ENCODE data around the gene RDH13. TPM values are rescaled to one million over a fixed set of nuclear protein-coding genes. Genes with fewer than 3 reads are reported as not detected.
"Not testable (repeated sequence)": the region's sequence is repeated elsewhere in the genome, so short reads cannot be mapped to it uniquely, and the experiment has no call there.

Gene RDH13
- polyA plus RNA-seq, 2 of the 4 experiments (the other 2 are of a cell fraction), result 10.6 to 12.8 TPM

GRCh38 chr19:55027472-55028337, 35.2 kb downstream of the RDH13 start (continued):
- TF ChIP-seq HES2 (IDR thresholded peaks at IDR 0.05), result no peak
- TF ChIP-seq ESRRA (IDR thresholded peaks at IDR 0.05; ENCODE audit: borderline replicate concordance, low read length), result no peak
- TF ChIP-seq ZSCAN20 (CRISPR knock-in tag; IDR thresholded peaks at IDR 0.05), result no peak
- TF ChIP-seq NR3C1 (IDR thresholded peaks at IDR 0.05), result no peak
- no peak for TF ChIP-seq TP53 (CRISPR knock-in tag; IDR thresholded peaks at IDR 0.05)
- no peak for TF ChIP-seq MAFK (IDR thresholded peaks at IDR 0.05; ENCODE audit: partially characterized antibody)
- no peak for TF ChIP-seq RAD21 (conservative IDR thresholded peaks at IDR 0.05 in 1 of 2, IDR thresholded peaks at IDR 0.05 in 1 of 2)
- TF ChIP-seq ZFP36 (IDR thresholded peaks at IDR 0.05; ENCODE audit: borderline replicate concordance, partially characterized antibody), result no peak
- no peak for TF ChIP-seq HEYL (CRISPR knock-in tag; IDR thresholded peaks at IDR 0.05)
- TF ChIP-seq ZC3H11A (IDR thresholded peaks at IDR 0.05), result no peak
- TF ChIP-seq TFCP2L1 (CRISPR knock-in tag; IDR thresholded peaks at IDR 0.05), result no peak

- 100% methylated on average over 2 of the region's 12 CpGs for WGBS (ENCODE audit: missing lambda C conversion rate)
- H3K9me3 ChIP-seq; CTCF ChIA-PET; H3K27ac ChIP-seq; FAIRE-seq; POLR2A ChIA-PET; H3K4me2 ChIP-seq; H3K4me1 ChIP-seq; ATAC-seq; H3K4me3 ChIP-seq; DNase-seq (ENCODE audit: low read depth in 1 of 2, low spot score in 1 of 2): not testable (repeated sequence)
Measured at GRCh38 chr19:55027140-55027471, 35.8 kb downstream of the RDH13 start.

GRCh38 chr19:55024111-55024510, 38.8 kb downstream of the RDH13 start:
- no peak overlapping the region for H3K27ac ChIP-seq
- H3K4me1 ChIP-seq, result 0 out of 3 replicates have a peak, but pooled peaks cover 5% of the 10 kb centered on the region
- ChIA-PET POLR2A (no interaction called here), CTCF (no interaction called here)
- ATAC-seq (no peak), DNase-seq (ENCODE audit: low read depth in 1 of 2, low spot score in 1 of 2) (no peak), FAIRE-seq (no peak)
- WGBS (ENCODE audit: missing lambda C conversion rate), result 72% methylated on average over 11 of the region's 11 CpGs
- no peak for TF ChIP-seq EHF (CRISPR knock-in tag; IDR thresholded peaks at IDR 0.05)
- TF ChIP-seq GATA3 (IDR thresholded peaks at IDR 0.05; ENCODE audit: borderline replicate concordance), result no peak
- no peak for TF ChIP-seq TFCP2L1 (CRISPR knock-in tag; IDR thresholded peaks at IDR 0.05)
- no peak for TF ChIP-seq CEBPB (IDR thresholded peaks at IDR 0.05)
- H3K4me3 ChIP-seq, result no peak overlapping the region
- H3K9me3 ChIP-seq, result peaks cover 9% of the 10 kb centered on the region; the same call in 1 of the 3 replicates
- no peak overlapping the region for H3K4me2 ChIP-seq

- DNase-seq (ENCODE audit: low read depth in 1 of 2, low spot score in 1 of 2); FAIRE-seq; H3K4me3 ChIP-seq; ATAC-seq; POLR2A ChIA-PET; H3K9me3 ChIP-seq; H3K27ac ChIP-seq; H3K4me2 ChIP-seq; H3K4me1 ChIP-seq: not testable (repeated sequence)
- CTCF ChIA-PET, result interaction anchor here (1.7 kb wide), 1 partner anchor 12 kb away, joined by 3 read pairs; no protein-coding TSS in a partner anchor
Measured at GRCh38 chr19:55020351-55020750, 42.6 kb downstream of the RDH13 start.

- Histone ChIP-seq H3K4me3 (no peak overlapping the region), H3K4me2 (no peak overlapping the region), H3K9me3 (peaks cover 9% of the 10 kb centered on the region; the same call in 1 of the 3 replicates), H3K27ac (no peak overlapping the region), H3K4me1 (no peaks in the 10 kb centered on the region)
- ChIA-PET CTCF (interaction anchor here (1.2 kb wide), 1 partner anchor 70 kb away, joined by 3 read pairs; no protein-coding TSS in a partner anchor), POLR2A (no interaction called here)
- FAIRE-seq, result no peak
- TF ChIP-seq RCOR1 (IDR thresholded peaks at IDR 0.05; ENCODE audit: low read depth, low read length), result no peak
- TF ChIP-seq EP300 (IDR thresholded peaks at IDR 0.05), result no peak
- no peak for TF ChIP-seq POLR2AphosphoS2 (conservative IDR thresholded peaks at IDR 0.05; ENCODE audit: low read length)
- no peak for TF ChIP-seq ZSCAN20 (CRISPR knock-in tag; IDR thresholded peaks at IDR 0.05)
- no peak for TF ChIP-seq CHD4 (IDR thresholded peaks at IDR 0.05; ENCODE audit: borderline replicate concordance)
- TF ChIP-seq FOSL2 (IDR thresholded peaks at IDR 0.05), result no peak
- no peak for TF ChIP-seq FOSL2 (CRISPR knock-in tag; IDR thresholded peaks at IDR 0.05)
- no peak for TF ChIP-seq ELK1 (IDR thresholded peaks at IDR 0.05; ENCODE audit: low read depth, low read length)
- TF ChIP-seq NR3C1 (IDR thresholded peaks at IDR 0.05), result no peak
- 61% methylated on average over 9 of the region's 9 CpGs for WGBS (ENCODE audit: missing lambda C conversion rate)
- DNase-seq (ENCODE audit: low read depth in 1 of 2, low spot score in 1 of 2), result no peak
- ATAC-seq, result no peak
Measured at GRCh38 chr19:55018633-55019032, 44.3 kb downstream of the RDH13 start.
